GM21423 (cell line): ENCODE data around the gene RHOXF2.
"Not testable (repeated sequence)": the region's sequence is repeated elsewhere in the genome, so short reads cannot be mapped to it uniquely, and the experiment has no call there.

Experiments
- ATAC-seq: cut with Tn5 transposase; IDR thresholded peaks from one replicate; pipeline ENCODE4 v1.9.1; 2021; ENCODE audit warnings: mild to moderate bottlenecking, moderate library complexity; ENCODE audit not compliant: unreplicated experiment

RHOXF2 gene

GRCh38 chrX:120158313-120158712, at the start of gene RHOXF2:
TSS of gene RHOXF2 (plus strand) at chrX:120158613. CDS start at chrX:120158751, 138 bp downstream.
- not testable (repeated sequence) for ATAC-seq

GRCh38 chrX:120109378-120109777, 49.0 kb upstream of the RHOXF2 start:
- ATAC-seq, result no peak

- no peak for ATAC-seq
Observed at GRCh38 chrX:120111611-120112010, 46.8 kb upstream of the RHOXF2 start.

GRCh38 chrX:120115438-120115963, 42.9 kb upstream of the RHOXF2 start, which contains the start of gene RHOXF1:
TSS of gene RHOXF1 (minus strand) at chrX:120115913. CDS start at chrX:120115862, 51 bp downstream.
- ATAC-seq, result no peak

- ATAC-seq, result no peak
Observed at GRCh38 chrX:120120223-120120622, 38.2 kb upstream of the RHOXF2 start.

- ATAC-seq, result no peak
Observed at GRCh38 chrX:120125444-120125843, 33.0 kb upstream of the RHOXF2 start.

GRCh38 chrX:120128306-120128846, 30.0 kb upstream of the RHOXF2 start:
- not testable (repeated sequence) for ATAC-seq

- no peak for ATAC-seq
Observed at GRCh38 chrX:120136128-120136527, 22.3 kb upstream of the RHOXF2 start.

- no peak for ATAC-seq
Observed at GRCh38 chrX:120136840-120137239, 21.6 kb upstream of the RHOXF2 start.

- no peak for ATAC-seq
Observed at GRCh38 chrX:120137439-120137838, 21.0 kb upstream of the RHOXF2 start.

GRCh38 chrX:120140293-120140981, 18.0 kb upstream of the RHOXF2 start:
- no peak for ATAC-seq

- ATAC-seq, result no peak
Observed at GRCh38 chrX:120144178-120144844, 14.1 kb upstream of the RHOXF2 start.

- no peak for ATAC-seq
Observed at GRCh38 chrX:120145295-120145925, 13.0 kb upstream of the RHOXF2 start.

- not testable (repeated sequence) for ATAC-seq
Observed at GRCh38 chrX:120146323-120146722, 12.1 kb upstream of the RHOXF2 start.

- ATAC-seq, result no peak
Observed at GRCh38 chrX:120147537-120147936, 10.9 kb upstream of the RHOXF2 start.

GRCh38 chrX:120150109-120150744, 8.2 kb upstream of the RHOXF2 start:
- ATAC-seq, result not testable (repeated sequence)

GRCh38 chrX:120159086-120159485, 673 bp downstream of the RHOXF2 start:
- ATAC-seq, result not testable (repeated sequence)

- not testable (repeated sequence) for ATAC-seq
Observed at GRCh38 chrX:120193254-120193653, 34.8 kb downstream of the RHOXF2 start.

GRCh38 chrX:120193720-120194119, 35.3 kb downstream of the RHOXF2 start:
- not testable (repeated sequence) for ATAC-seq

- ATAC-seq, result not testable (repeated sequence)
Observed at GRCh38 chrX:120195786-120196185, 37.4 kb downstream of the RHOXF2 start.
